ENCODE data around the gene PLXNC1. TPM values are rescaled to one million over a fixed set of nuclear protein-coding genes. Genes with fewer than 3 reads are reported as not detected.

PLXNC1 gene
- total and polyA plus RNA-seq, 2 of the 8 experiments (the other 6 are each of a cell fraction or from before 2014, with no cell fraction given): 0.83 to 2.0 TPM

- H4K20me1 ChIP-seq (replicated peaks in 1 of 2; ENCODE audit: control insufficient read depth in 1 of 2, insufficient read depth in 2 of 2, low read length in 2 of 2): no peaks in the 10 kb centered on the region
- ChIA-PET POLR2A (ENCODE audit: partially characterized antibody) (no interaction called here), CTCF (ENCODE audit: partially characterized antibody) (interaction anchor here (1.2 kb wide), 2 partner anchors 12 to 33 kb away, joined by 3 read pairs; no protein-coding TSS in a partner anchor)
- H3K4me3 ChIP-seq (ENCODE audit: extremely low read depth in 1 of 4, insufficient read depth in 2 of 4, low read depth in 3 of 4, low read length in 4 of 4): no peak overlapping the region
- no peak overlapping the region for H4K8ac ChIP-seq (ENCODE audit: extremely low read depth, insufficient read depth, low read length)
- FAIRE-seq (no peak), DNase-seq (ENCODE audit: low read depth in 1 of 2, low spot score in 2 of 2) (no peak)
- H3K14ac ChIP-seq (ENCODE audit: insufficient read length): no peak overlapping the region
- no peak overlapping the region for H3K4me2 ChIP-seq (ENCODE audit: insufficient read depth in 1 of 2, low read depth in 2 of 2, low read length in 2 of 2)
- H2BK5ac ChIP-seq (ENCODE audit: low read depth, low read length): no peak overlapping the region
- no peaks in the 10 kb centered on the region for H3K79me2 ChIP-seq (ENCODE audit: control insufficient read depth in 1 of 2, insufficient read depth in 2 of 2, low read length in 2 of 2)
- H3K18ac ChIP-seq (ENCODE audit: extremely low read depth, low read length): no peak overlapping the region
- H3K4ac ChIP-seq (replicated peaks; ENCODE audit: insufficient read length, low read depth, low read length): no peak overlapping the region
- H4K91ac ChIP-seq (replicated peaks; ENCODE audit: insufficient read length, low read length): no peak overlapping the region
- no peak overlapping the region for H3K9ac ChIP-seq (replicated peaks in 1 of 4; ENCODE audit: extremely low read depth in 1 of 4, low read depth in 3 of 4, low read length in 3 of 4)
- no peaks in the 10 kb centered on the region for H3K9me3 ChIP-seq (ENCODE audit: insufficient read depth in 2 of 2, low read depth in 1 of 2, low read length in 1 of 2)
- H4K5ac ChIP-seq (ENCODE audit: insufficient read length, low read depth, low read length): no peak overlapping the region
- TF ChIP-seq RBBP5 (IDR thresholded peaks at IDR 0.05; ENCODE audit: borderline replicate concordance, low read depth, low read length): no peak
- TF ChIP-seq CEBPB (IDR thresholded peaks at IDR 0.05; ENCODE audit: low read depth, low read length): peak; percentile 79; the same call in 1 of the 2 replicates
- no peak overlapping the region for H3K23ac ChIP-seq (ENCODE audit: insufficient read length)
- no peak overlapping the region for H3K56ac ChIP-seq (replicated peaks; ENCODE audit: insufficient read length, low read depth, low read length)
- no peak overlapping the region for H2BK12ac ChIP-seq (ENCODE audit: low read depth, low read length)
- H3K79me1 ChIP-seq (ENCODE audit: low read depth, low read length): no peaks in the 10 kb centered on the region
- H2BK20ac ChIP-seq (ENCODE audit: low read length): no peak overlapping the region
- no peaks in the 10 kb centered on the region for H3K36me3 ChIP-seq (ENCODE audit: control insufficient read depth in 2 of 4, insufficient read depth in 4 of 4, low read length in 3 of 4)
- H3K23me2 ChIP-seq (ENCODE audit: low read depth, low read length): no peaks in the 10 kb centered on the region
- no peaks in the 10 kb centered on the region; a peak in 1 of 7 replicates for H3K27me3 ChIP-seq (replicated peaks in 1 of 4; ENCODE audit: control insufficient read depth in 3 of 4, extremely low read depth in 1 of 4, insufficient read depth in 3 of 4, low read length in 3 of 4)
- no peak overlapping the region for H2AK5ac ChIP-seq (ENCODE audit: low read depth, low read length)
- H3K4me1 ChIP-seq (replicated peaks in 1 of 4; ENCODE audit: control insufficient read depth in 3 of 4, insufficient read depth in 4 of 4, low read length in 3 of 4): no peaks in the 10 kb centered on the region; a peak in 1 of 7 replicates
- H3K27ac ChIP-seq (ENCODE audit: low read depth, low read length): no peak overlapping the region
- no peak overlapping the region for H2AFZ ChIP-seq (ENCODE audit: low read length)
- no peak overlapping the region for H2BK15ac ChIP-seq (ENCODE audit: low read length)
- no peak overlapping the region for H2BK120ac ChIP-seq (replicated peaks; ENCODE audit: low read depth, low read length)
- WGBS, 2 experiments (ENCODE audit: extremely low coverage in 1 of 2, insufficient coverage in 1 of 2, insufficient read length in 1 of 2, insufficient replicate concordance in 2 of 2, low coverage in 1 of 2, low lambda C conversion rate in 2 of 2, missing lambda C conversion rate in 1 of 2): 89% methylated on average over 12 of the region's 12 CpGs; no CpG with 5 or more reads in 1 of the 2 experiments
Observed at GRCh38 chr12:94127239-94128131, 20.9 kb upstream of the PLXNC1 start.
